Measurements from ENCODE around the gene EFCAB7.
"Not testable (repeated sequence)": the region's sequence is repeated elsewhere in the genome, so short reads cannot be mapped to it uniquely, and the experiment has no call there.

Gene EFCAB7

DNA sequence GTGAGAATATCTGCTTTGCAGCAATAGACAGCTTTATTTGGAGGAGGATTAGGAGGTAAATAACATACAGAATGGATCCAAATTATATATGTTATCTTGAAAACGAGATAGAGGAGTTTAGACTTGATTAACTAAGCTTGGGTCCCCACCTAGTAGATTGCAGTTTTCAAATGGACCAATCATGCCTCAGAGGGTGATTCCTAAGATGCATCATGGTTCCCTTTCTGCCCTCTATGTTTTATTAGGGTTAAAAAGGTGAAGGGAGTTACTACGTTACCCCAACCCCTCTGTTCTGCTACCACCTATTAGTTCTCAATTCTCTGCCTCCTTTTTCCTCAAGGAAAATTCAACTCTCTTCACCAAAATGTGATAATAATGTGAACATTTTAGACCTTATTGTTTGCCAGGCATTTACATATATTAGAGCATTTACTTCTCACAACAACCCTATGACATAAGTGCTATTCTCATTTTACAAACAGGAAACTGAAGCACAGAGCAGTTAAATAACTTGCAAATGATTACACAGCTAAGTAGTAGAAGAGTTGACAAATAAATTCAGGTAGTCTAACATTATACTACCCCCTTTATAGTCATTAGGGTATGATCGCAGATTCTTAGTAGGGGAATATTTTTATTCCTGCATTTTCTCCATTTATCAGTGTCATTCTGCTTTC is 46.5 kb downstream of the EFCAB7 start:
- Histone ChIP-seq H3K27ac (no peak overlapping the region), H3K36me3 (replicated peaks) (no peaks in the 10 kb centered on the region), H3K27me3 (replicated peaks) (no peaks in the 10 kb centered on the region), H3K4me3 (ENCODE audit: low read depth, low read length) (no peak overlapping the region)
- in situ Hi-C loops (cut with HindIII; ENCODE audit: low pct_ligation_motif_present, low sequenced_read_pairs): no loop called here
- TF ChIP-seq, protein P1, sequence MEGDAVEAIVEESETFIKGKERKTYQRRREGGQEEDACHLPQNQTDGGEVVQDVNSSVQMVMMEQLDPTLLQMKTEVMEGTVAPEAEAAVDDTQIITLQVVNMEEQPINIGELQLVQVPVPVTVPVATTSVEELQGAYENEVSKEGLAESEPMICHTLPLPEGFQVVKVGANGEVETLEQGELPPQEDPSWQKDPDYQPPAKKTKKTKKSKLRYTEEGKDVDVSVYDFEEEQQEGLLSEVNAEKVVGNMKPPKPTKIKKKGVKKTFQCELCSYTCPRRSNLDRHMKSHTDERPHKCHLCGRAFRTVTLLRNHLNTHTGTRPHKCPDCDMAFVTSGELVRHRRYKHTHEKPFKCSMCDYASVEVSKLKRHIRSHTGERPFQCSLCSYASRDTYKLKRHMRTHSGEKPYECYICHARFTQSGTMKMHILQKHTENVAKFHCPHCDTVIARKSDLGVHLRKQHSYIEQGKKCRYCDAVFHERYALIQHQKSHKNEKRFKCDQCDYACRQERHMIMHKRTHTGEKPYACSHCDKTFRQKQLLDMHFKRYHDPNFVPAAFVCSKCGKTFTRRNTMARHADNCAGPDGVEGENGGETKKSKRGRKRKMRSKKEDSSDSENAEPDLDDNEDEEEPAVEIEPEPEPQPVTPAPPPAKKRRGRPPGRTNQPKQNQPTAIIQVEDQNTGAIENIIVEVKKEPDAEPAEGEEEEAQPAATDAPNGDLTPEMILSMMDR (IDR thresholded peaks at IDR 0.05; ENCODE audit: low read depth, low read length, missing control alignments): no peak
- DNase-seq: no peak

DNA sequence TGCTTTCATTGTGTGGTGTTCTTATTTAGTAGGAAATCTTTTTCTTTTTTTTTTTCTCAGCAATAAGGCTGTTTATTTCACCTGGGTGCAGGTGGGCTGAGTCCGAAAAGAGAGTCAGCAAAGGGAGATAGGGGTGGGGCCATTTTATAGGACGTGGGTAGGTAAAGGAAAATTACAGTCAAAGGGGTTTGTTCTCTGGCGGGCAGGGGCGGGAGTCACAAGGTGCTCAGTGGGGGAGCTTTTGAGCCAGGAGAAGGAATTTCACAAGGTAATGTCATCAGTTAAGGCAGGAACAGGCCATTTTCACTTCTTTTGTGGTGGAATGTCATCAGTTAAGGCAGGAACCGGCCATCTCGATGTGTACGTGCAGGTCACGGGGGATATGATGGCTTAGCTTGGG is 49.4 kb downstream of the EFCAB7 start:
- in situ Hi-C loops (cut with HindIII; ENCODE audit: low pct_ligation_motif_present, low sequenced_read_pairs); DNase-seq; H3K36me3 ChIP-seq (replicated peaks); H3K27ac ChIP-seq; H3K4me3 ChIP-seq (ENCODE audit: low read depth, low read length); H3K27me3 ChIP-seq (replicated peaks): not testable (repeated sequence)

DNA sequence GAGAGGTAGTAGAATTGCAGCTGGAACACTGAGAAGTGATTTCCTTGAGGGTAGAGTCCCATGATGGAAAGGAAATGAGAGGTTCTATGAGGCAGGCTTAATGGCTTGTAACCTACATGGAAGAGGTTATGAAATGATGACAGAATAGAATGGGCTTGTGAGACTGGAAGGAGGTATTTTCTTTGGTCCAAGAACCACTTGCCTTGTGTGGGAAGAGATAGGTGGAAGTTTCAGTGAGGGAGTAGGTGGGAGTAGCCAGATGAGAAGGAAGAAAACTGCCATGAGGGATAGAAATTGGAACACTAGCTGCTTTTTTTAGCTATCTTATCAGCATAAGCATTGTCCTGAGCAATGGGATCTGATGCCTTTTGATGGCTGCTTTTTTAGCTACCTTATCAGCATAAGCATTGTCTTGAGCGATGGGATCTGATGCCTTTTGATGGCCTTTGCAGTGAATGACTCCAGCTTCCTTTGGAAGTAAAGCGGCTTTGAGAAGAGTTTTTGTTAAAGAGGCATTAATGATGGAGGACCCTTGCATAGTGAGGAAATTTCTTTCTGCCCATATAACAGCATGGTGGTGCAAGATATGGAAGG is 51.0 kb downstream of the EFCAB7 start:
- DNase-seq; H3K27ac ChIP-seq; H3K36me3 ChIP-seq (replicated peaks); H3K4me3 ChIP-seq (ENCODE audit: low read depth, low read length); in situ Hi-C loops (cut with HindIII; ENCODE audit: low pct_ligation_motif_present, low sequenced_read_pairs); H3K27me3 ChIP-seq (replicated peaks): not testable (repeated sequence)

DNA sequence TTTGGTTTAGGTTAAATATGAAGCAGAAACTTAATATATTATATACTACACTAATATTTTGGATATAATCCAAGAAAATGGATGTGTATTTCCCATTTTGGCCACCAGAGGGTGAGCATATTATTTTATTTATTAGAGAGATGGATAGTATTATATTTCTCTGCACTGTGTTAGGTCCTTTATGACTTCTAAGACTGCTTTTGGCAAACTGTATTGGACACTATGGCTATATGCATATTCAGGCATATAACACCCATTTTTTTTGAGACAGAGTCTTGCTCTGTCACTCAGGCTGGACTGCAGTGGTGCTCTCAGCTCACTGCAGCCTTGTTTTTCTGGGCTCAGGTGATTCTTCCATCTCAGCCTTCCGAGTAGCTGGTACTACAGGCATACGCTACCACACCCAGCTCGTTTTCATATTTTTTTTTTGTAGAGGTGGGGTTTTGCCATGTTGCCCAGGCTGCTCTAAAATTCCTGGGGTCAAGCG is 52.1 kb downstream of the EFCAB7 start:
- H3K36me3 ChIP-seq (replicated peaks): no peaks in the 10 kb centered on the region
- H3K27ac ChIP-seq: no peak overlapping the region
- in situ Hi-C loops (cut with HindIII; ENCODE audit: low pct_ligation_motif_present, low sequenced_read_pairs): no loop called here
- H3K4me3 ChIP-seq (ENCODE audit: low read depth, low read length): no peak overlapping the region
- TF ChIP-seq, protein P1 (IDR thresholded peaks at IDR 0.05; ENCODE audit: low read depth, low read length, missing control alignments): peak; percentile 44
- DNase-seq: no peak
- H3K27me3 ChIP-seq (replicated peaks): no peaks in the 10 kb centered on the region

DNA sequence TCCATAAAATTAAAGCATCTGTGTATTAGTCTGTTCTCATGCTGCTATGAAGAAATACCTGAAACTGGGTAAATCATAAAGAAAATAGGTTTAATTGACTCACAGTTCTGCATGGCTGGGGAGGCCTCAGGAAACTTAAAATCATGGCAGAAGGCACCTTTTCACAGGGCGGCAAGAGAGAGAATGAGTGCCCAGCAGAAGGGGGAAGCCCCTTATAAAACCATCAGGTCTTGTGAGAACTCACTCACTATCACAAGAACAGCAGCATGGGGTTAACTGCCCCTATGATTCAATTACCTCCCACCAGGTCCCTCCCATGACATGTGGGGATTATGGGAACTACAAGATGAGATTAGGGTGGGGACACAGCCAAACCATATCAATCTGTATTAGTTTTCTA is 63.0 kb downstream of the EFCAB7 start:
- H3K36me3 ChIP-seq (replicated peaks); H3K4me3 ChIP-seq (ENCODE audit: low read depth, low read length); H3K27ac ChIP-seq; H3K27me3 ChIP-seq (replicated peaks); DNase-seq; in situ Hi-C loops (cut with HindIII; ENCODE audit: low pct_ligation_motif_present, low sequenced_read_pairs): not testable (repeated sequence)

DNA sequence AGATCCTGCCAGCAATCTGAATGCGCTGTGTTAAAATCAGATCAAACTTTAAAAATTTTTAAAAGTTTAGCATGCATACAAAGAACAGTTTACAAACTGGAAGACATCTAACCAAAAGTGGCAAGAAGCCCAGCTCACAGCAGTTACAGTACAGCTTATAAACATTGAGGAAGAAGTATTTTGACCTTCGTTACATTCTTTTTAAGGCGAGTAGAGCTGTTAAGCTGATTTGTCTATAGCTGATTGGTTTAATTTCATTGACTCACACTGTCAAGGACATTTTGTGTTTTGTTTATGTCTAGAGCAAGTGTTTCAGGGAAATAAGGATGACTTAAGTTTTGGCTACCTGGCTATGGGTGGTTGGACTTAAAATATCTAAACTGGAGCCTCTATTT is 66.8 kb downstream of the EFCAB7 start:
- Histone ChIP-seq H3K27ac (no peak overlapping the region), H3K4me3 (ENCODE audit: low read depth, low read length) (no peak overlapping the region), H3K36me3 (replicated peaks) (no peaks in the 10 kb centered on the region), H3K27me3 (replicated peaks) (no peaks in the 10 kb centered on the region)
- TF ChIP-seq, protein P1 (IDR thresholded peaks at IDR 0.05; ENCODE audit: low read depth, low read length, missing control alignments): no peak
- in situ Hi-C loops (cut with HindIII; ENCODE audit: low pct_ligation_motif_present, low sequenced_read_pairs): no loop called here
- DNase-seq: no peak

DNA sequence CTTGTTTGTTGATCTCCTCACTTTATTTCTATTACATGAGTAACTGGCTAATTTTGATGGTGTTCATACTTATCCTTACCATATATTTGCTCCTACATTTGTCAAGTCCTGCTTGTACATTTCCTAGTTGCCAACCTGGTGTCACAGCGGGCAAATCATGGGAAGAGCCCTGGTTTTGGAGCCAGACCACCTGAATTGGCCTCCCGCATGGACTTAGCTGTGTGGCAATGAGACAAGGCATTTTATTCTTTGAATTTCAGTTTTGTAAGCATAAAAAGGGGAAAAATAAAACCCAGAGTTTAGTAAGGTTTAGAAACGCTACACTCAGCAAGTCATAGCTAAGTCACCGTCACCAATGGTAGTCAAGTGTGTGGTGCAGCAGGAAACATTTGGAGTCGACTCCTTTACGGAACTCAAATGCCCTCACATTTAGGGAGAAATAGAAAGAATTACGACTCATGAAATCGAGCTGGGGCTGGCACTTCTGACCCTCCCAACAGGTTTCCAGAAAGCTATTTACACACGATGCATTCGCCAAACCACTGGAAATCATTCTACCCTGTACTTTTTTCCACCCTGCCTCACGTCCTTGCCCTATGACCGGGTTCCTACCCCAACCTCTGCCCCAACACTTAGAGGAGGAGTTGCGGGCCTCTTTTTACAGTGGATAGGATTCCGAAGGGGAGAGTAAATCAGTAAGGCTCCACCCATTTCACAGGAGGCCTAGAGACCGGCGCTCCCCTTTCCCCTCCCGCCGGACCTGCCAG is 69.4 kb downstream of the EFCAB7 start:
- Histone ChIP-seq H3K27me3 (replicated peaks) (no peaks in the 10 kb centered on the region), H3K4me3 (ENCODE audit: low read depth, low read length) (peak overlapping the region; percentile 81), H3K36me3 (replicated peaks) (no peaks in the 10 kb centered on the region), H3K27ac (no peak overlapping the region)
- no peak for DNase-seq
- in situ Hi-C loops (cut with HindIII; ENCODE audit: low pct_ligation_motif_present, low sequenced_read_pairs): no loop called here
- TF ChIP-seq, protein P1 (IDR thresholded peaks at IDR 0.05; ENCODE audit: low read depth, low read length, missing control alignments): no peak

Measured in brain microvascular endothelial cell (primary cell).